Activated CD4-positive, alpha-beta T cell treated with anti-CD3 and anti-CD28 coated beads, Interleukin-2, amount 50 U/mL, for 16 hours (primary cell): ENCODE results near the gene MROH7.

Experiments
- DNase-seq: peaks from one replicate; pipeline ENCODE4 v3.0.0-alpha.2; 2020

MROH7 gene

GRCh38 chr1:54744696-54745095 lies 103.1 kb downstream of the MROH7 start:
- DNase-seq: no peak

GRCh38 chr1:54745274-54745673 lies 103.7 kb downstream of the MROH7 start:
- no peak for DNase-seq

GRCh38 chr1:54745864-54746263 lies 104.3 kb downstream of the MROH7 start:
- DNase-seq: no peak

- no peak for DNase-seq
Observed at GRCh38 chr1:54748094-54748835, 106.7 kb downstream of the MROH7 start.

GRCh38 chr1:54750596-54750995 lies 109.0 kb downstream of the MROH7 start:
- no peak for DNase-seq

GRCh38 chr1:54751426-54751825 lies 109.8 kb downstream of the MROH7 start:
- DNase-seq: no peak

GRCh38 chr1:54754045-54754444 lies 112.5 kb downstream of the MROH7 start:
- DNase-seq: no peak

DNA sequence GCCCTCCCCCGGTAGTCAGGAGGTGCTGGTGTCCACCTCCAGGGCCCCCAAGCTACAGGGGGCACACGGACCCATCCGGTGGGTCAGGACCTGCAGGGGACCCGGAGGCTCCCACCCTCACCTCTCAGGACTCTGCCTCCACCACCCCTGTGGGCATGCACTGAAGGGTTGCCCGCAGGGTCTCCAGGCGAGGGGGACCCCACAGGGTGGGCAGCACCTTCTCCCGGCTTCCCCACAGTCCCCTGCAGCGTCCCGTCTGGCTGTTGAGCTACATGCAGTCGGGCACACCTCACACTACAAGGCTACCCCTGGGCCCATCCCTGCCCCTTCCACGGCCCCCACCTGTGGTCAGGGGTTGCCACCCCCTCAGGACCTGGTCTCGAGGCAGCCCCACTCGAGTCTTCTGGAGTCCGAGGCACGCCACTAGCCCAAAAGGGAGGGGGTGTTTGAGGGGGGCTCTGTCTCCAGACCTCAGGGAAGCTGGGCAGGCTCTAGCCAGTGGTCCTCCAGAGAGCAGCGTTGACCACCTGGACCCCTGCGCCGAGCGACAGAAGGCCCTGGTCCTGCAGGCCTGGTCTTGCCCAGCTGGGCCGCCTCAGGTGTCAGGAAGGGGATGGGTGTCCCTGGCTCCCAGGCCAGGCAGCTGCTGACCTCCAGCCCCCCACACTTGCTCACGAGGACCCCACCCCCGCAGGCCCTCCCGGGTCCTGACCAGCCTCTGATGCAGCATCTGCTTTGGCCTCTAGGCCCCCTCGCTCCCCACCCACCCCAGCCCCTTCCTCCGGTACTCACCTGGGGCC lies 113.1 kb downstream of the MROH7 start:
- DNase-seq: no peak

DNA sequence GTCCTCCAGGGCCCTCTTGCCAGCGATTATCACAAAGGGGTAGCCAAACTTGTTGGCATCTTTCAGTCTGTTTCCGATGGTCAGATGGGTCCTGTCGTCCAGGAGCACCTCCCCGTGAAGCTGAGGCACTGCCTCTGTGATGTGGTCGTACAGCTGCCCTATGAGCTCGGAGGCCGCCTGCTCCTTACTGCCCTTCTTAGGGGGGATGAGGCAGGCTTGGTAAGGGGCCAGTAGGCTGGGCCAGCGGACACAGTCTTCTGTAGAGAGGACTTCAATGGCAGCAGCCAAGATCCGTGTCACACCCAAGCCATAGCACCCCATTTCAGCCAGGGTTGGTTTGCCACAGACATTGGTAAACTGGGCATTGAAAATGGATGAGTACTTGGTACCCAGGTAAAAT lies 116.2 kb downstream of the MROH7 start:
- DNase-seq: no peak

DNA sequence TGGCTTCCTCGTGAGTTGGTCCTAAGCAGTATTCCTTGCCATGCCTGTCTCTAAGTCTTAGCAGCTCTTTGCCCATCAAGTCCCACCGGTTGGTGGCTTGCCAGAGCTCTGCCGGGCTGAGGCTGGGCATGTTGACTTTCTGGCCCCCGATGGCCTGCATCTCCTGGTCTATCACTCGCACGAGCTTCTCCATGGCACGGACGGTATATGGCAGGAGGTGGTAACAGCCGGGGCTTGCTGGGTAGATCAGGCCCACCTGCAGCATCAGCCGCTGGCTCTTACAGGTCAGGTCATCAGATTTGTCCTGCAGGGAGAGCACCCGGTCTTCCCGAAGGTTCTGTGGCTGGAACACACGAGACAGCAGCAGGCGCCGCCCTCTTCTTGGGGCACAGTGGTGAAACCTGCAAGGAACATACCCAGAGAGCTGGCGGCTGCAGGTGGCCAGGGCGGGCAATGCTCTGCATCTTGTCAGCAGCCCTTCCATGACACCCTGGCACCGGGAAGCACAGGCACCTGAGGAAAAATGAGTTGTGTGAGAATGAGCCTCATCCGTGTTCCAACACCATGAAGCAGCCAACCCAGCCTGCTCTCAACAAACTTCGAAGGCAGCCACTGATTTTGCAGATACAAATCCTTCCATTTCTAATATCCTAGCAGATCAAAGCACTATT lies 117.2 kb downstream of the MROH7 start:
- no peak for DNase-seq
